Measurements from ENCODE around the gene VPS37C. TPM values are rescaled to one million over a fixed set of nuclear protein-coding genes. Genes with fewer than 3 reads are reported as not detected.
"Not testable (repeated sequence)": the region's sequence is repeated elsewhere in the genome, so short reads cannot be mapped to it uniquely, and the experiment has no call there.

The VPS37C gene
- total RNA-seq, 1 experiment from 2014 or later = 19.0 TPM

DNA sequence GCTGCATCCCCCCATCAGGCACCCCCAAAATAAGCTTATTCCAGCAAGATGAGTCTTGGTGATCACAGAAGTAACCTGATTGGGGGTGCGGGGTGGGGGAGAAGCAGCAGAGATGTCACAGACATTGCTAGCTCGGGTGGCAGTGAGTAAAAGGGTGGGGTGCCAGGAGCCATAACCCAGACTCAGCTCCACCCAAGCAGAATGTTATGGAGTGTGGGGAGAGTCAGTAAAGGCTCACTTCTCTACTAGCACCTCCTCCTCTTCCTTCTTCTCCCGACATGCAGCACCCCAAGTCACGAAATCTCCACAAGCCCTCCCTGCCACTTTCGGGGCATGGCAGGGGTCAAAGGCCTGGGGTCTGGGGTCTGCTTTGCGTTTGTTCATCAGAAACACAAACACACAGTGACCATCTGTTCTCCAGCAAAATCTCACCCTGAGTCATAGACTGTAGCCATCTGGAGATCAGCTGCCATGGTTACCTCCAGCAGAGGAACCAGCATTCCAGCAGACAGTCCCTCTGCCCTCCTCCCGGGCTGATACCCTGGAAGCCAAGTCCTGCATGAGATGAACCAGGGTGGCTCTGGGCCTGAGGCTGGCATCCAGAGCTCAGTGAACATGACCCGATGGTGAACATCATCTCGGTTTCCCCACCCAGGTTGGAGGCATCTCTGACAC is 46.5 kb upstream of the VPS37C start:
- not testable (repeated sequence) for H2AFZ ChIP-seq (ENCODE audit: low read length); H3K9me3 ChIP-seq (ENCODE audit: control insufficient read depth, low read depth, low read length); H3K4ac ChIP-seq (ENCODE audit: low read depth, low read length); H2BK12ac ChIP-seq (ENCODE audit: insufficient read length, low read depth, low read length); H2BK15ac ChIP-seq (ENCODE audit: low read depth, low read length); H3K23ac ChIP-seq (ENCODE audit: insufficient read length, low read depth, low read length); H3K27ac Mint-ChIP-seq; H3K79me2 ChIP-seq (ENCODE audit: insufficient read depth, low read length); H2AK5ac ChIP-seq (ENCODE audit: insufficient read length, low read length); H3K23me2 ChIP-seq (ENCODE audit: insufficient read length, low read depth, low read length, poor library complexity, severe bottlenecking); H3K14ac ChIP-seq (ENCODE audit: insufficient read depth, low read length); H3K27ac ChIP-seq (ENCODE audit: insufficient read length, low read depth, low read length); H4K5ac ChIP-seq (ENCODE audit: insufficient read length, low read depth, low read length); H3K18ac ChIP-seq (ENCODE audit: insufficient read length, low read depth, low read length); H3K36me3 Mint-ChIP-seq (ENCODE audit: insufficient read depth in 1 of 3, low read depth in 3 of 3); H3K79me1 ChIP-seq (ENCODE audit: insufficient read depth, low read depth, low read length, poor library complexity, severe bottlenecking); H3K56ac ChIP-seq (ENCODE audit: insufficient read length, low read depth, low read length); H3K4me1 ChIP-seq (ENCODE audit: insufficient read depth, low read length); H4K20me1 ChIP-seq (ENCODE audit: control insufficient read depth, insufficient read depth, insufficient read length); H3K27me3 Mint-ChIP-seq (ENCODE audit: low read depth); H2BK5ac ChIP-seq (ENCODE audit: insufficient read length, low read length); H3K9me3 Mint-ChIP-seq; H4K91ac ChIP-seq (ENCODE audit: insufficient read length, low read depth, low read length); H3K9ac ChIP-seq (ENCODE audit: extremely low read depth, insufficient read length, low read length); H3K4me3 Mint-ChIP-seq; H4K8ac ChIP-seq (replicated peaks; ENCODE audit: insufficient read length, low read depth, low read length); H3K27me3 ChIP-seq (ENCODE audit: insufficient read depth, low read length); H3K4me2 ChIP-seq (ENCODE audit: insufficient read depth, insufficient read length, low read length); DNase-seq; H3T11ph ChIP-seq (ENCODE audit: low read length); H2BK20ac ChIP-seq (ENCODE audit: low read depth, low read length, poor library complexity, severe bottlenecking); H2BK120ac ChIP-seq (ENCODE audit: low read depth, low read length, poor library complexity, severe bottlenecking)
- peaks cover 3 to 12% of the 10 kb centered on the region in 2 experiments for H3K4me1 Mint-ChIP-seq
- no CpG with 5 or more reads among the region's 9 CpGs for WGBS (ENCODE audit: extremely low coverage, insufficient read length, low lambda C conversion rate)

GRCh38 chr11:61204502-61205059 is 43.4 kb upstream of the VPS37C start:
- peaks cover 3 to 15% of the 10 kb centered on the region in 2 experiments for H3K4me1 Mint-ChIP-seq
- H3K27me3 Mint-ChIP-seq (ENCODE audit: low read depth) = not testable (repeated sequence)
- WGBS (ENCODE audit: extremely low coverage, insufficient read length, low lambda C conversion rate) = no CpG with 5 or more reads among the region's 14 CpGs

More at GRCh38 chr11:61204502-61205059, 43.4 kb upstream of the VPS37C start:
- H3K27ac ChIP-seq (ENCODE audit: insufficient read length, low read depth, low read length); H2BK20ac ChIP-seq (ENCODE audit: low read depth, low read length, poor library complexity, severe bottlenecking); H3K36me3 Mint-ChIP-seq (ENCODE audit: insufficient read depth in 1 of 3, low read depth in 3 of 3); H3K23me2 ChIP-seq (ENCODE audit: insufficient read length, low read depth, low read length, poor library complexity, severe bottlenecking); H2BK15ac ChIP-seq (ENCODE audit: low read depth, low read length); H3K9ac ChIP-seq (ENCODE audit: extremely low read depth, insufficient read length, low read length); H4K5ac ChIP-seq (ENCODE audit: insufficient read length, low read depth, low read length); H2BK5ac ChIP-seq (ENCODE audit: insufficient read length, low read length); H3K18ac ChIP-seq (ENCODE audit: insufficient read length, low read depth, low read length); H3K4me1 ChIP-seq (ENCODE audit: insufficient read depth, low read length); H3K79me2 ChIP-seq (ENCODE audit: insufficient read depth, low read length); H4K8ac ChIP-seq (replicated peaks; ENCODE audit: insufficient read length, low read depth, low read length); H2BK120ac ChIP-seq (ENCODE audit: low read depth, low read length, poor library complexity, severe bottlenecking); H2BK12ac ChIP-seq (ENCODE audit: insufficient read length, low read depth, low read length); H3K27ac Mint-ChIP-seq; H3K79me1 ChIP-seq (ENCODE audit: insufficient read depth, low read depth, low read length, poor library complexity, severe bottlenecking); H3K4ac ChIP-seq (ENCODE audit: low read depth, low read length); H3K9me3 Mint-ChIP-seq; H3K14ac ChIP-seq (ENCODE audit: insufficient read depth, low read length); H3K4me2 ChIP-seq (ENCODE audit: insufficient read depth, insufficient read length, low read length); DNase-seq; H3T11ph ChIP-seq (ENCODE audit: low read length); H3K56ac ChIP-seq (ENCODE audit: insufficient read length, low read depth, low read length); H4K20me1 ChIP-seq (ENCODE audit: control insufficient read depth, insufficient read depth, insufficient read length); H3K9me3 ChIP-seq (ENCODE audit: control insufficient read depth, low read depth, low read length); H2AK5ac ChIP-seq (ENCODE audit: insufficient read length, low read length); H4K91ac ChIP-seq (ENCODE audit: insufficient read length, low read depth, low read length); H3K23ac ChIP-seq (ENCODE audit: insufficient read length, low read depth, low read length); H2AFZ ChIP-seq (ENCODE audit: low read length); H3K4me3 Mint-ChIP-seq; H3K27me3 ChIP-seq (ENCODE audit: insufficient read depth, low read length): not testable (repeated sequence)
